Endothelial cell of umbilical vein (primary cell): ENCODE data around the gene OR5H14.
"Not testable (repeated sequence)": the region's sequence is repeated elsewhere in the genome, so short reads cannot be mapped to it uniquely, and the experiment has no call there.

Experiments
- EZH2 ChIP-seq: IDR thresholded peaks from 2 replicates; pipeline ENCODE4 v1.6.1; 2012; ENCODE audit warnings: borderline replicate concordance, low read depth, mild to moderate bottlenecking, moderate library complexity, low read length, inconsistent platforms; ENCODE audit not compliant: severe bottlenecking
- FOS ChIP-seq: IDR thresholded peaks from 2 replicates; pipeline ENCODE4 v1.6.1; 2011; ENCODE audit warnings: mild to moderate bottlenecking, low read length, moderate library complexity, borderline replicate concordance; ENCODE audit not compliant: insufficient read depth
- JUN ChIP-seq: IDR thresholded peaks from 2 replicates; pipeline ENCODE4 v1.6.1; 2011; ENCODE audit warnings: borderline replicate concordance, low read depth; ENCODE audit not compliant: insufficient read length, insufficient read depth
- MYC ChIP-seq: IDR thresholded peaks from one replicate; pipeline ENCODE4 v1.6.1; 2011; ENCODE audit warnings: mild to moderate bottlenecking, low read depth, low read length
- POLR2A ChIP-seq: IDR thresholded peaks from 2 replicates; pipeline ENCODE4 v1.6.1; 2012; ENCODE audit warnings: low read depth, mild to moderate bottlenecking, control low read depth, low read length
- POLR2AphosphoS5 ChIP-seq: IDR thresholded peaks from 2 replicates; pipeline ENCODE4 v1.6.1; 2012; ENCODE audit warnings: low read depth, mild to moderate bottlenecking, control low read depth, low read length, moderate library complexity; ENCODE audit not compliant: insufficient read depth
- TF ChIP-seq, protein P1 (sequence below), 2 donors: IDR thresholded peaks; 1 replicate in 1 of 2; 2 replicates in 1 of 2; pipeline ENCODE4 v1.5.1; 2011; ENCODE audit warnings: low read length in 2 of 2, mild to moderate bottlenecking in 2 of 2, moderate library complexity in 2 of 2, control low read depth in 1 of 2, inconsistent platforms in 1 of 2, low read depth in 1 of 2; ENCODE audit not compliant: insufficient read depth in 1 of 2; ENCODE audit errors: extremely low read depth in 1 of 2

DNA sequence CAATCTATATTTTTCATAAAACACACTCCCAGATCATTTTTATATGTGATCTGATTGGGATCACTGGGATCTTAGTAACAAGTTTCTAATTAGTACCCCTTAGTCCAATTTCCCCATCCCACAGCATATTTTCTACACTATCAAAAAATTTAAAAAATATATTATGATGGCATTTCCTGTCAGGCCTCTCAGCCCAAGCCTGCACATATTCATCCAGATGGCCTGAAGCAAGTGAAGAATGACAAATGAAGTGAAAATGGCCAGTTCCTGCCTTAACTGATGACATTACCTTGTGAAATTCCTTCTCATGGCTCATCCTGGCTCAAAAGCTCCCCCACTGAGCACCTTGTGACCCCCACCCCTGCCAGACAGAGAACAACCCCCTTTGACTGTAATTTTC is 43.6 kb downstream of the OR5H14 start:
- TF ChIP-seq POLR2A, EZH2, JUN, MYC, POLR2AphosphoS5, FOS: not testable (repeated sequence)
- TF ChIP-seq, protein P1, sequence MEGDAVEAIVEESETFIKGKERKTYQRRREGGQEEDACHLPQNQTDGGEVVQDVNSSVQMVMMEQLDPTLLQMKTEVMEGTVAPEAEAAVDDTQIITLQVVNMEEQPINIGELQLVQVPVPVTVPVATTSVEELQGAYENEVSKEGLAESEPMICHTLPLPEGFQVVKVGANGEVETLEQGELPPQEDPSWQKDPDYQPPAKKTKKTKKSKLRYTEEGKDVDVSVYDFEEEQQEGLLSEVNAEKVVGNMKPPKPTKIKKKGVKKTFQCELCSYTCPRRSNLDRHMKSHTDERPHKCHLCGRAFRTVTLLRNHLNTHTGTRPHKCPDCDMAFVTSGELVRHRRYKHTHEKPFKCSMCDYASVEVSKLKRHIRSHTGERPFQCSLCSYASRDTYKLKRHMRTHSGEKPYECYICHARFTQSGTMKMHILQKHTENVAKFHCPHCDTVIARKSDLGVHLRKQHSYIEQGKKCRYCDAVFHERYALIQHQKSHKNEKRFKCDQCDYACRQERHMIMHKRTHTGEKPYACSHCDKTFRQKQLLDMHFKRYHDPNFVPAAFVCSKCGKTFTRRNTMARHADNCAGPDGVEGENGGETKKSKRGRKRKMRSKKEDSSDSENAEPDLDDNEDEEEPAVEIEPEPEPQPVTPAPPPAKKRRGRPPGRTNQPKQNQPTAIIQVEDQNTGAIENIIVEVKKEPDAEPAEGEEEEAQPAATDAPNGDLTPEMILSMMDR (IDR thresholded peaks at IDR 0.05; ENCODE audit: extremely low read depth in 1 of 2, insufficient read depth in 1 of 2, low read depth in 1 of 2, low read length in 2 of 2), result not testable (repeated sequence)
